T-helper 17 cell (primary cell): ENCODE results near the gene ITLN2. TPM values are rescaled to one million over a fixed set of nuclear protein-coding genes. Genes with fewer than 3 reads are reported as not detected.
"Not testable (repeated sequence)": the region's sequence is repeated elsewhere in the genome, so short reads cannot be mapped to it uniquely, and the experiment has no call there.

Source experiments
- ATAC-seq: fragments of 150-1000 bp; cut with Tn5 transposase; 2 replicates; pipeline ENCODE4 v1.10.0; 2021; ENCODE audit warnings: mild to moderate bottlenecking, moderate library complexity
- DNase-seq, 3 donors: peaks; one replicate each; pipeline versions ENCODE4 v3.0.0 to v3.0.0-alpha.2; 2020 to 2021
- H3K9me3 ChIP-seq: one replicate; pipeline ENCODE4 v1.7.0; 2013; ENCODE audit warnings: low read length, mild to moderate bottlenecking; ENCODE audit not compliant: control insufficient read depth, poor library complexity, severe bottlenecking
- H3K27ac Mint-ChIP-seq: one replicate; pipeline ENCODE4 v1.8.0; 2022; ENCODE audit warnings: mild to moderate bottlenecking, moderate library complexity, mixed read lengths
- H3K27me3 Mint-ChIP-seq: one replicate; pipeline ENCODE4 v1.8.0; 2022; ENCODE audit warnings: mixed read lengths
- H3K36me3 Mint-ChIP-seq: one replicate; pipeline ENCODE4 v1.8.0; 2022; ENCODE audit warnings: low read depth, mixed read lengths
- H3K4me1 Mint-ChIP-seq: one replicate; pipeline ENCODE4 v1.8.0; 2022; ENCODE audit warnings: mild to moderate bottlenecking, mixed read lengths
- H3K4me3 Mint-ChIP-seq: one replicate; pipeline ENCODE4 v1.8.0; 2022; ENCODE audit warnings: mild to moderate bottlenecking, moderate library complexity, mixed read lengths
- total RNA-seq, 4 donors: library from RNA in 2 of 4; stranded (reverse) in 2 of 4; gene quantifications; one replicate each; pipeline ENCODE4 v1.2.3 and lab custom pipeline; 2022 to 2026

ITLN2 gene
- total RNA-seq, 2 donors from 2014 or later = not detected

DNA sequence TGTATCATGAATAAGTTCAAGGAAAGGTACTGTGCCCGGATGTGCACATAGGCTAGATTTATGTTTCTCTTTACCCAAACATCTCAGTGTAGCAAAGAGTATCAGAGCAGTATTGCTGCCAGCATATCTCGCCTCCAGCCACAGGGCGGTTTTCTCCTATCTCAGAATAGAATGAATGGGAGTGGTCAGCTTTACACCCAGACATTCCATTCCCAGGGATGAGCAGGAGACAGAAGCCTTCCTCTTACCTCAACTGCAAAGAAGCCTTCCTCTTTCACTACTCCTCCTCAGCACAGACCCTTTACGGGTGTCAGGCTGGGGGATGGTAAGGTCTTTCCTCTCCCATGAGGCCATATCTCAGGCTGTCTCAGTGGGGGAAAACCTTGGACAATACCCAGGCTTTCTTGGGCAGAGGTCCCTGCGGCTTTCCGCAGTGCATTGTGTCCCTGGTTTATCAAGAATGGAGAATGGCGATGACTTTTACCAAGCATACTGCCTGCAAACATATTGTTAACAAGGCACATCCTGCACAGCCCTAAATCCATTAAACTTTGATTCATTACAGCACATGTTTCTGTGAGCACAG, 7.3 kb downstream of the ITLN2 start:
- not testable (repeated sequence) for ATAC-seq, DNase-seq, H3K4me1 Mint-ChIP-seq, H3K4me3 Mint-ChIP-seq, H3K27ac Mint-ChIP-seq, H3K9me3 ChIP-seq, H3K36me3 Mint-ChIP-seq
- peaks cover 16% of the 10 kb centered on the region for H3K27me3 Mint-ChIP-seq

DNA sequence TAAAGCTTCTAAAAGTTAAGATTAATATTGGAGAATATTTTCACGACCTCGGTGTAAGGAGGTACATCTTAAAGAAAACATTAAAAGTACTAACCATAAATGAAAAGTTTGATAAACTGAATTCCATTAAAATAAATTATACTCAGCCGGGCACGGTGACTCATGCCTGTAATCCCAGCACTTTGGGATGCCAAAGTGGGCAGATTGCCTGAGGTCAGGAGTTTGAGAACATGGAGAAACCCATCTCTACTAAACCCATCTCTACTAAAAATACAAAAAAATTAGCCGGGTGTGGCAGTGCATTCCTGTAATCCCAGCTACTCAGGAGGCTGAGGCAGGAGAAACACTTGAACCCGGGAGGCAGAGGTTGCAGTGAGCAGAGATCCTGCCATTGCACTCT, 8.7 kb downstream of the ITLN2 start:
- not testable (repeated sequence) for H3K27ac Mint-ChIP-seq

DNA sequence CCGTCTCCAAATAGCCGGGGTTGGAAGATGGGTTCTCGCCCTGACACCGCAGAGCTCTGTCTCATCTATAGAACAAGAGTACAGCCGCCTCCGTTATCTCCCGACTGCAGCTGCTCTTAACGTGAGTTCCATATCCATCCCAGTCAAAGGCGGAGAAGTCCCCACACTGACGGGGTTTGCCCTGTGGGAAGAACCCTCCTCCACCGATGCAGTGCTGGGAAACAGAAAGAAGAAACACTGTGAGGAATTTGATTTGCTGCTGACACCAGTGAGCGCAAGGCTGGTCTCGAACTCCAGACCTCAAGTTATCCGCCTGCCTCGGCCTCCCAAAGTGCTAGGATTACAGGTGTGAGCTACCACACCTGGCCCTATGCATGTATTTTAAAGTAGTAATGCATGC, 9.5 kb downstream of the ITLN2 start:
- Mint-ChIP-seq H3K27ac (peak overlapping the region; percentile 69), H3K36me3 (peaks cover 2% of the 10 kb centered on the region), H3K4me3 (no peak overlapping the region), H3K27me3 (peaks cover 16% of the 10 kb centered on the region), H3K4me1 (no peaks in the 10 kb centered on the region)
- no peaks in the 10 kb centered on the region for H3K9me3 ChIP-seq
- DNase-seq (no peak), ATAC-seq (no peak)

More for the DNA sequence above, 8.7 kb downstream of the ITLN2 start:
- H3K27me3 Mint-ChIP-seq = peaks cover 16% of the 10 kb centered on the region
- H3K4me3 Mint-ChIP-seq, H3K36me3 Mint-ChIP-seq, DNase-seq, H3K9me3 ChIP-seq, ATAC-seq, H3K4me1 Mint-ChIP-seq: not testable (repeated sequence)

DNA sequence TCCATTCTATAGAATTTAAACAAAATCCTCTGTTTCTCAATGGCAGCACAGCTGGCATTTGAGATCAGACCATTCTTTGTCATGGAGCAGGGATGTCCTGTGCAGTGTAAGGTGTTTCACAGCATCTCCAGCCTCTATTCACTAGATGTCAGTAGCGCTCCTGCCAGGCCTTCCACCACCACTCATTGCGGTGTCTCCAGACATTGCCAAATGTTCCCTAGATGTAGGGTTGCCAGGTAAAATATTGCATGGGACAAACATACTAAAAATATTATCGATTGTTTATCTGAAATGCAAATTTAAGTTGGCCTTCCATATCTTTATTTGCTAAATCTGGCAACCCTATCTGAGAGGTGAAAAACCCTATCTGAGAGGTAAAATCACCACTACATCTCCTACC, 11.7 kb downstream of the ITLN2 start:
- ATAC-seq = no peak
- H3K9me3 ChIP-seq = no peaks in the 10 kb centered on the region
- Mint-ChIP-seq H3K4me3 (no peak overlapping the region), H3K4me1 (no peaks in the 10 kb centered on the region), H3K36me3 (peaks cover 2% of the 10 kb centered on the region), H3K27ac (no peak overlapping the region), H3K27me3 (peaks cover 21% of the 10 kb centered on the region)
- no peak for DNase-seq

DNA sequence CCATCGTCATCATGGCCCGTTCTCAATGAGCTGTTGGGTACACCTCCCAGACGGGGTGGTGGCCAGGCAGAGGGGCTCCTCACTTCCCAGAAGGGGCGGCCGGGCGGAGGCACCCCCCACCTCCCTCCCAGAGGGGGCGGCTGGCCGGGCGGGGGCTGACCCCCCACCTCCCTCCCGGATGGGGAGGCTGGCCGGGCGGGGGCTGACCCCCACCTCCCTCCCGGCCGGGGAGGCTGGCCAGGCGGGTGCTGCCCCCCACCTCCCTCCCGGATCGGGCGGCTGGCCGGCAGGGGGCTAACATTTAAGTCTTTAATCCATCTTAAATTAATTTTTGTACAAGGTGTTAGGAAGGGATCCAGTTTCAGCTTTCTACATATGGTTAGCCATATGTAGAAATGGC, 17.9 kb downstream of the ITLN2 start:
- not testable (repeated sequence) for H3K4me3 Mint-ChIP-seq, ATAC-seq, H3K27ac Mint-ChIP-seq, H3K36me3 Mint-ChIP-seq, DNase-seq, H3K4me1 Mint-ChIP-seq, H3K9me3 ChIP-seq, H3K27me3 Mint-ChIP-seq

DNA sequence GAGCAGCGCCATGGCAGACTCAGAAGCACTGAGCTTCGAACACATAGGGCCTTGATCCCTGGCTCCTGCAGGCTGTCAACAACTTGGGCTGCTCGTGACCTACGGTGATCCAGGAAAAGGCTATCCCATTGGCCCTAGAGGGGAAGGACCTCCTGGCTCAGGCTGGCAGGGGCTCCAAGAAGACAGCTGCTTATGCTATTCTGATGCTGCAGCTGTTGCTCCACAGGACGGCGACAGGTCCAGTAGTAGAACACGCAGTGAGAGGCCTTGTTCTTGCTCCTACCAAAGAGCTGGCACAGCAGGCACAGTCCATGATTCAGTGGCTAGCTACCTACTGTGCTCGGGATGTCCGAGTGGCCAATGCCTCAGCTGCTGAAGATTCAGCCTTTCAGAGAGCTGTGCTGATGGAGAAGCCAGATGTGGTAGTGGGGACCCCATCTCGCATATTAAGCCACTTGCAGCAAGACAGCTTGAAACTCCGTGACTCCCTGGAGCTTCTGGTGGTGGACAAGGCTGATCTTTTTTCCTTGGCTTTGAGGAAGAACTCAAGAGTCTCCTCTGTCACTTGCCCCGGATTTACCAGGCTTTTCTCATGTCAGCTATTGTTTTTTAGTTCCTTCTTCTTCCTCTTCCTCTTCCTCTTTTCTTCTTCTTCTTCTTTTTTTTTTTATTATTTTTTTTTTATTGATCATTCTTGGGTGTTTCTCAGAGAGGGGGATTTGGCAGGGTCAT, 18.9 kb downstream of the ITLN2 start:
- Mint-ChIP-seq H3K36me3 (peaks cover 6% of the 10 kb centered on the region), H3K27me3 (peaks cover 13% of the 10 kb centered on the region), H3K4me3 (no peak overlapping the region), H3K27ac (no peak overlapping the region), H3K4me1 (no peaks in the 10 kb centered on the region)
- no peaks in the 10 kb centered on the region for H3K9me3 ChIP-seq
- DNase-seq (no peak), ATAC-seq (no peak)

DNA sequence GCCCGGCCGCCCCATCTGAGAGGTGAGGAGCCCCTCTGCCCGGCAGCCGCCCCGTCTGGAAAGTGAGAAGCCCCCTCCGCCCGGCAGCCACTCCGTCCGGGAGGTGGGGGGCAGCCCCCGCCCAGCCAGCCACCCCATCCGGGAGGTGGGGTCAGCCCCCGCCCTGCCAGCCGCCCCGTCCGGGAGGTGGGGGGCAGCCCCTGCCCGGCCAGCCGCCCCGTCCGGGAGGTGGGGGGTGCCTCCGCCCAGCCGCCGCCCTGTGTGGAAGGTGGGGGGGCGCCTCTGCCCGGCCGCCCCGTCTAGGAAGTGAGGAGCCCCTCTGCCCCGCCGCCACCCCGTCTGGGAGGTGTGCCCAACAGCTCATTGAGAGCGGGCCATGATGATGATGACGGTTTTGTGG, 21.3 kb downstream of the ITLN2 start:
- not testable (repeated sequence) for H3K27me3 Mint-ChIP-seq, H3K27ac Mint-ChIP-seq, H3K4me1 Mint-ChIP-seq, H3K4me3 Mint-ChIP-seq, DNase-seq, ATAC-seq, H3K9me3 ChIP-seq, H3K36me3 Mint-ChIP-seq

DNA sequence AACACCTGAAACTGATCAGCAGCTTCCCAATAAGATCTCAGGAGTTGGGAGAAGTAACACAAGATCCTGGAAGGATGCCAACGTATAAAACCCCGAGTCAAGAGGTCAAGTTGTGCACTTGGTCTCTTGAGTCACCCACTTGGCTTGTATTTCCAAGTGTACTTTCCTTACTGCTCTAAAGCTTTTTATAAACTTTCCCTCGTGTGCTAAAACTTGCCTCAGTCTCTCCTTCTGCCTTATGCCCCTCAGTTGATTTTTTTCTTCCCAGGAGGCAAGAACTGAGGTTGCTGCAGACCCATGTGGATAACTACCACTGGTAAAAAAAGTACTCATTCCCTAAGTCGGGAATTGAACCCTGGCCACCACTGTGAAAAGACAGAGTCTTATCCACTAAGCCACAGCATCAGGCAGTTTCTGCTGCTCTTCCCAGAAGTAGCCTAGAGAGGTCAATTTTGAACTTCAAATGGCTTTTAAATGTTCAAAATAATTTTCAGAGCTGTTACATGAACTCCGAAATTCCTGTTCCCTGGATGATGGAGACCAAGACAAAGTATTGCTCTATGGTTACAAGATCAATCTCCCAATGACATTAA, 28.9 kb downstream of the ITLN2 start:
- DNase-seq (no peak), ATAC-seq (no peak)
- no peak overlapping the region for H3K27ac Mint-ChIP-seq
- no peaks in the 10 kb centered on the region for H3K9me3 ChIP-seq
- no peaks in the 10 kb centered on the region for H3K27me3 Mint-ChIP-seq
- no peaks in the 10 kb centered on the region for H3K36me3 Mint-ChIP-seq
- no peak overlapping the region for H3K4me3 Mint-ChIP-seq
- H3K4me1 Mint-ChIP-seq = peaks cover 4% of the 10 kb centered on the region

DNA sequence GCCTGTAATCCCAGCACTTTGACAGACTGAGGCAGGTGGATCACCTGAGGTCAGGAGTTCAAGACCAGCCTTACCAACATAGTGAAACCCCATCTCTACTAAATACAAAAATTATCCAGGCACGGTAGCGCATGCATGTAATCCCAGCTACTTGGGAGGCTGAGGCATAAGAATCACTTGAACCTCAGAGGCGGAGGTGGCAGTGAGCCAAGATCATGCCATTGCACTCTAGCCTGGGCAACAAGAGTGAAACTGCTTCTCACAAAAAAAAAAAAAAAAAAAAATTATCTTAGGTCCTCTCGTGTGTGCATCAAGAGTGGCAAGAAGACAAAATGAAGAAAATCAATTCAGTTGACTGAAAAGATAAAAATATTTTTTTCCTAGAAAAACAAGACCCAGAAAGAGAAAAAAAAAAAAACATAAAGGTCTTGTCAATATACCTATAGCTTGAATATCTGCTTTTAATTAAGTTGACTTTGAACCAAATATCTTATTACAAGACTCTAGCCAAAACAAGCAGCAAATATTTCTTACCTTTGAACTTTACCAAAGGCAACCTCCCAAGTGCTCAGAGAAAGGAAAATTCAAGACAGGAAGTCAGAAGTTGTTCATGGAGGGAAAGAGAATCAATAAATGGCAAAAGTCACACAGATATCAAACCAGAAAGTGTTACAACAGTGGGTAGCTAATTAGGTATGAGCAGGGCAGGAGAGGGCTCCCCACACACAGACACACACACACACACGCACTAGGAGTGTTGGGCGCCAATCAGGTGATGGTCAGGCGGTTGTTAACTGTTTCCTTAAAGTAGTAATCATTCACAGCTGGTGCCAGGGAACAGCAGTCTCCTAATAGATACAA, 29.6 kb downstream of the ITLN2 start:
- H3K9me3 ChIP-seq = no peaks in the 10 kb centered on the region
- ATAC-seq (no peak), DNase-seq (no peak)
- Mint-ChIP-seq H3K36me3 (no peaks in the 10 kb centered on the region), H3K27ac (no peak overlapping the region), H3K4me3 (no peak overlapping the region), H3K4me1 (peaks cover 4% of the 10 kb centered on the region), H3K27me3 (peaks cover 1% of the 10 kb centered on the region)

DNA sequence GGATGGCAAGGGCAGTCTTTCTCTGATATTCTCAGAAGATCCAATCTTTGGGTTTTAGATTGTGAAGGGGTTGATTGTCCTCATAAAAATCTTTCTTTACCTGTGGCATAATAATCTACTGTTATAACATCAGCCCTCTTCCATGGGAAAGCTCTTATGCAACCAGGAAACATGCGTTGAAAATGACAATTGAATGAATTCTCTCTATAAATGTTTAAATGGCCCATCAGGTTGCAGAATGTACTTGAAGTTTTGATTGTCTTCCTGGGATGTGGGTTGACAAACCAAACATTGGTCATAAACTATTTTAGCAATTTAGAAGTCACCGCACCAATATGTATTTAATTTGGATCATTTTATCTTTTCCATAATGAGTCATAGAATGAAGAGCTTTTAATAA, 37.9 kb downstream of the ITLN2 start:
- Mint-ChIP-seq H3K27me3 (peaks cover 24% of the 10 kb centered on the region), H3K36me3 (peaks cover 3% of the 10 kb centered on the region), H3K4me1 (no peaks in the 10 kb centered on the region), H3K4me3 (no peak overlapping the region), H3K27ac (no peak overlapping the region)
- no peaks in the 10 kb centered on the region for H3K9me3 ChIP-seq
- no peak for DNase-seq
- no peak for ATAC-seq

DNA sequence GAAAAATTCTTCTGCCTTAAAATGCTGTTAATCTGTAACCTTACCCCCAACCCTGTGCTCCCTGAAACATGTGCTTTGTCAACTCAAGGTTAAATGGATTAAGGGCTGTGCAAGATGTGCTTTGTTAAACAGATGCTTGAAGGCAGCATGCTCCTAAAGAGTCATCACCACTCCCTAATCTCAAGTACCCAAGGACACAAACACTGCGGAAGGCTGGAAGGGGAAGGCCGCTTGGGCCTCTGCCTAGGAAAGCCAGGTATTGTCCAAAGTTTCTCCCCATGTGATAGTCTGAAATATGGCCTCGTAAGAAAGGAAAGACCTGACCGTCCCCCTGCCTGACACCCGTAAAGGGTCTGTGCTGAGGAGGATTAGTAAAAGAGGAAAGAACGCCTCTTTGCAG, 41.4 kb downstream of the ITLN2 start:
- H3K36me3 Mint-ChIP-seq, ATAC-seq, H3K4me1 Mint-ChIP-seq, DNase-seq, H3K9me3 ChIP-seq, H3K27ac Mint-ChIP-seq, H3K27me3 Mint-ChIP-seq, H3K4me3 Mint-ChIP-seq: not testable (repeated sequence)

DNA sequence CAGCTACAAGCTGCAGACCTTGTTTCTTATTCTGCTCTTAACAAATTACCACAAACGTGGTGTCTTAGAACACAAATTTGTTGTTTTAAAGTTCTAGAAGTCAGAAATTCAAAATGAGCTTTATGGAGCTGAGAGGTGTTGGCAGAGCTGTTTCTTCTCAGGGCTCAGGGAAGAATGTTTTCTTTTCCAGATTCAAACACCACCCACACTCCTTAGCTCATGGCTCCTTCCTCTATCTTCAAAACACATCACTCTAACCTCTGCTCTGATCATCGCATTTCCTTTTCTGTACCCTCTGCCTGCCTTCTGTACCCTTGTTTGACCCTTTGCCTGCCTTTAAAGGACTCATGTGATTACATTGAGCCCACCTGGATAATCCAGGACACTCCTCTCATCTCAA, 42.7 kb downstream of the ITLN2 start:
- DNase-seq = no peak
- ATAC-seq = no peak
- no peak overlapping the region for H3K27ac Mint-ChIP-seq
- H3K4me1 Mint-ChIP-seq = no peaks in the 10 kb centered on the region
- H3K9me3 ChIP-seq = no peaks in the 10 kb centered on the region
- H3K27me3 Mint-ChIP-seq = peaks cover 5% of the 10 kb centered on the region
- H3K36me3 Mint-ChIP-seq = no peaks in the 10 kb centered on the region
- H3K4me3 Mint-ChIP-seq = no peak overlapping the region

DNA sequence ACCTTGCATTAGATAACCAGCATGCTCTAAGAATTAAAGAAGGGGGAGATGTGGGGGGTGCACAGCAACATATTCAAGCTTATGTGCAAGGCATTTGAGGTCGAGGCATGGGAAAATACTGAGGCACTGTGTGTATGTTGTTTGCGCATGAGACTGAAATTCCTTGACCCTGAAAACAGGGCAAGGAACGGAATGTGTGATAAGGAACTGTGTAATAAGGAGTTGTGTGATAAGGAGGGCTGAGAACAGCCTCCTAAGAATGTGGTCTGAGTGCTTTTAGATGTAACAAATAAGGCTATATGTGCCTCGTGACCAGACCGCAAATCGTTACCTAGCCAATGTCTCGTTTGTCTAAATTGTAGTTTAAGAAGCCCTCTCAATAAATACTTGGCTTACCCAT, 43.2 kb downstream of the ITLN2 start:
- H3K9me3 ChIP-seq = no peaks in the 10 kb centered on the region
- H3K36me3 Mint-ChIP-seq = no peaks in the 10 kb centered on the region
- H3K4me1 Mint-ChIP-seq = no peaks in the 10 kb centered on the region
- DNase-seq (no peak), ATAC-seq (no peak)
- H3K27ac Mint-ChIP-seq = no peak overlapping the region
- no peak overlapping the region for H3K4me3 Mint-ChIP-seq
- H3K27me3 Mint-ChIP-seq = peaks cover 5% of the 10 kb centered on the region
